22Rv1 (cell line): ENCODE results near the gene SETX.
A peak's percentile ranks its signal among the peaks of the same experiment; 100 is the strongest.

ENCODE experiments used
- H3K27ac ChIP-seq: fragments of 450-650 bp; 2 replicates; pipeline ENCODE4 v1.5.1; 2017
- CTCF ChIP-seq: fragments of 450-650 bp; IDR thresholded peaks from 2 replicates; pipeline ENCODE4 v1.5.1; 2017; ENCODE audit warnings: mild to moderate bottlenecking
- ZFX ChIP-seq: fragments of 450-650 bp; IDR thresholded peaks from 2 replicates; pipeline ENCODE4 v1.6.1; 2017; ENCODE audit warnings: antibody characterized with exemption, borderline replicate concordance

The SETX gene

GRCh38 chr9:132354637-132355355, at the start of gene SETX:
Gene SETX (minus strand): TSS chr9:132354986. CDS start chr9:132349428, 5,558 bp downstream.
- H3K27ac ChIP-seq, result peak within 1 kb of the TSS; percentile 90
- TF ChIP-seq CTCF (no peak), ZFX (no peak)

- no peak for TF ChIP-seq ZFX
- no peak for TF ChIP-seq CTCF
- H3K27ac ChIP-seq, result no peak overlapping the region
Measured at GRCh38 chr9:132404228-132404881, 49.6 kb upstream of the SETX start.

- TF ChIP-seq CTCF (no peak), ZFX (no peak)
- no peak overlapping the region for H3K27ac ChIP-seq
Measured at GRCh38 chr9:132401824-132402223, 47.0 kb upstream of the SETX start.

GRCh38 chr9:132395560-132395959, 40.8 kb upstream of the SETX start:
- no peak overlapping the region for H3K27ac ChIP-seq
- no peak for TF ChIP-seq CTCF
- TF ChIP-seq ZFX, result no peak

GRCh38 chr9:132391449-132391848, 36.7 kb upstream of the SETX start:
- no peak overlapping the region for H3K27ac ChIP-seq
- TF ChIP-seq ZFX, result no peak
- no peak for TF ChIP-seq CTCF

GRCh38 chr9:132390966-132391365, 36.2 kb upstream of the SETX start:
- TF ChIP-seq CTCF, result no peak
- TF ChIP-seq ZFX, result no peak
- H3K27ac ChIP-seq, result no peak overlapping the region

GRCh38 chr9:132387133-132387532, 32.3 kb upstream of the SETX start:
- TF ChIP-seq CTCF (no peak), ZFX (no peak)
- H3K27ac ChIP-seq, result no peak overlapping the region
